Activated B cell treated with CpG ODN at 0.5 μM for 24 hours (primary cell): Measurements from ENCODE around the gene C3orf70. TPM values are rescaled to one million over a fixed set of nuclear protein-coding genes. Genes with fewer than 3 reads are reported as not detected.

Experiments used
- ATAC-seq: fragments of 200-7000 bp; cut with Tn5 transposase; one replicate; pipeline ENCODE4 v1.10.0; 2021; ENCODE audit warnings: low read depth, mild to moderate bottlenecking, moderate library complexity
- CTCF ChIA-PET: fragments of 350-600 bp; sonication (Branson Sonifier 250); formaldehyde crosslinking; loops from one replicate; lab custom pipeline; 2021; ENCODE audit warnings: antibody characterized with exemption; lab: Charles Lee
- POLR2A ChIA-PET: fragments of 350-600 bp; sonication (Branson Sonifier 250); formaldehyde crosslinking; loops from one replicate; lab custom pipeline; 2021; ENCODE audit warnings: antibody characterized with exemption; lab: Charles Lee
- DNase-seq: peaks from one replicate; pipeline ENCODE4 v3.0.0; 2022
- H3K27ac Mint-ChIP-seq: one replicate; pipeline ENCODE4 v1.8.0; 2020; ENCODE audit warnings: mixed read lengths
- H3K27me3 Mint-ChIP-seq: one replicate; pipeline ENCODE4 v1.8.0; 2021; ENCODE audit warnings: mixed read lengths
- H3K36me3 Mint-ChIP-seq: one replicate; pipeline ENCODE4 v1.8.0; 2021; ENCODE audit warnings: low read depth, mixed read lengths
- H3K4me1 Mint-ChIP-seq: one replicate; pipeline ENCODE4 v1.8.0; 2021; ENCODE audit warnings: mixed read lengths
- H3K4me3 Mint-ChIP-seq: one replicate; pipeline ENCODE4 v1.8.0; 2020; ENCODE audit warnings: mild to moderate bottlenecking, mixed read lengths
- H3K9me3 Mint-ChIP-seq: one replicate; pipeline ENCODE4 v1.8.0; 2020; ENCODE audit warnings: mixed read lengths
- intact Hi-C: fragments of 100-400 bp; cut with micrococcal nuclease; formaldehyde crosslinking; loops from one replicate; pipeline ENCODE4 v1.15.1; 2024
- total RNA-seq: library from RNA; stranded (reverse); gene quantifications from 2 replicates; pipeline ENCODE4 v1.2.3, GENCODE V29; 2022
- TF ChIP-seq, protein P1 (sequence below): fragments of 200-600 bp; IDR thresholded peaks from one replicate; pipeline ENCODE4 v1.8.0; 2022; ENCODE audit warnings: antibody characterized with exemption, mild to moderate bottlenecking

C3orf70 gene
- total RNA-seq, 1 donor from 2014 or later = not detected

DNA sequence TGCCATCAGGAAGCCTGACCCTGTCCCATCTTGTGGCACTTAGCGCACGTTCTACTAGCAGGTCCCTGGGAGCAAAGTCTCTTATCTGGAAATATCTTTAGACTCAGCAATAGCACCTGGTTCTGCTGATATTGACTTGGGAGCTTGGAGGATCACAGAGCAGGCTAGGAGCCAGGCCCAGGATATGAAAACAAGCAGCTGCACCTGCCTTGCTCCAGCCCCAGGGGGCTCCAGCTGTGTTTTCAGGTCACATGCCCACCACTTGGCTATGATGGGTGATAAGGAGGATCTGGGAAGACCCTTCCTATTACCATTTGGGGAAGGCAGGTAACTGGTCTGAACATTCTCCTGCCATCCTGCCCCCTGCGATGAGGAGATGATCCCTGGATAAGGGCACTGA lies 87.8 kb downstream of the C3orf70 start:
- no peak overlapping the region for H3K27ac Mint-ChIP-seq
- H3K36me3 Mint-ChIP-seq = no peaks in the 10 kb centered on the region
- H3K27me3 Mint-ChIP-seq = no peaks in the 10 kb centered on the region
- TF ChIP-seq, protein P1, sequence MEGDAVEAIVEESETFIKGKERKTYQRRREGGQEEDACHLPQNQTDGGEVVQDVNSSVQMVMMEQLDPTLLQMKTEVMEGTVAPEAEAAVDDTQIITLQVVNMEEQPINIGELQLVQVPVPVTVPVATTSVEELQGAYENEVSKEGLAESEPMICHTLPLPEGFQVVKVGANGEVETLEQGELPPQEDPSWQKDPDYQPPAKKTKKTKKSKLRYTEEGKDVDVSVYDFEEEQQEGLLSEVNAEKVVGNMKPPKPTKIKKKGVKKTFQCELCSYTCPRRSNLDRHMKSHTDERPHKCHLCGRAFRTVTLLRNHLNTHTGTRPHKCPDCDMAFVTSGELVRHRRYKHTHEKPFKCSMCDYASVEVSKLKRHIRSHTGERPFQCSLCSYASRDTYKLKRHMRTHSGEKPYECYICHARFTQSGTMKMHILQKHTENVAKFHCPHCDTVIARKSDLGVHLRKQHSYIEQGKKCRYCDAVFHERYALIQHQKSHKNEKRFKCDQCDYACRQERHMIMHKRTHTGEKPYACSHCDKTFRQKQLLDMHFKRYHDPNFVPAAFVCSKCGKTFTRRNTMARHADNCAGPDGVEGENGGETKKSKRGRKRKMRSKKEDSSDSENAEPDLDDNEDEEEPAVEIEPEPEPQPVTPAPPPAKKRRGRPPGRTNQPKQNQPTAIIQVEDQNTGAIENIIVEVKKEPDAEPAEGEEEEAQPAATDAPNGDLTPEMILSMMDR = no peak
- ATAC-seq (no peak), DNase-seq (no peak)
- no peak overlapping the region for H3K4me3 Mint-ChIP-seq
- intact Hi-C loops = no loop called here
- no peaks in the 10 kb centered on the region for H3K4me1 Mint-ChIP-seq
- H3K9me3 Mint-ChIP-seq = peaks cover 10% of the 10 kb centered on the region
- ChIA-PET CTCF (no interaction called here), POLR2A (no interaction called here)

DNA sequence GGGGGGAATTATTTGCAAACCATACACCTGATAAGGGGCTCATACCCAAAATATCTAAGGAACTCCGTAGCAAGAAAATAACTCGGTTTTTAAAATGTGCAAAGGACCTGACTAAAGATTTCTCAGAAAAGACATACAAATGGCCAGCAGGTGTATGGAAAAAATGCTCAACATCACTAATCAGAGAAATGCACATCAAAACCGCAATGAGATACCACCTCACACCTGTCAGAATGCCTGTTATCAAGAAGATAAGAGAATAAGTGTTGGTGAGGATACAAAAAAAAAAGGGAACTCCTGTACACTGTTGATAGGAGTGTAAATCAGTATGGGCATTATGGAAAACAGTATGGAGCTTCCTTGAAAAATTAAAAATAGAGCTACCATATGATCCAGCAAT lies 89.4 kb downstream of the C3orf70 start:
- POLR2A ChIA-PET = no interaction called here
- Mint-ChIP-seq H3K27me3 (no peaks in the 10 kb centered on the region), H3K4me1 (no peaks in the 10 kb centered on the region), H3K27ac (no peak overlapping the region), H3K4me3 (no peak overlapping the region), H3K36me3 (no peaks in the 10 kb centered on the region), H3K9me3 (peaks cover 20% of the 10 kb centered on the region)
- CTCF ChIA-PET = interaction anchor here (0.7 kb wide), 1 partner anchor 816 kb away, joined by 4 read pairs; no protein-coding TSS in a partner anchor
- intact Hi-C loops = no loop called here
- TF ChIP-seq, protein P1 = no peak
- no peak for DNase-seq
- ATAC-seq = no peak

- ChIA-PET POLR2A (no interaction called here), CTCF (no interaction called here)
- Mint-ChIP-seq H3K4me1 (no peaks in the 10 kb centered on the region), H3K9me3 (peaks cover 28% of the 10 kb centered on the region), H3K4me3 (no peak overlapping the region), H3K36me3 (peaks cover under 1% of the 10 kb centered on the region), H3K27me3 (no peaks in the 10 kb centered on the region), H3K27ac (no peak overlapping the region)
- DNase-seq = no peak
- TF ChIP-seq, protein P1 = no peak
- intact Hi-C loops = no loop called here
- no peak for ATAC-seq
Observed at GRCh38 chr3:185062191-185062590, 90.7 kb downstream of the C3orf70 start.

DNA sequence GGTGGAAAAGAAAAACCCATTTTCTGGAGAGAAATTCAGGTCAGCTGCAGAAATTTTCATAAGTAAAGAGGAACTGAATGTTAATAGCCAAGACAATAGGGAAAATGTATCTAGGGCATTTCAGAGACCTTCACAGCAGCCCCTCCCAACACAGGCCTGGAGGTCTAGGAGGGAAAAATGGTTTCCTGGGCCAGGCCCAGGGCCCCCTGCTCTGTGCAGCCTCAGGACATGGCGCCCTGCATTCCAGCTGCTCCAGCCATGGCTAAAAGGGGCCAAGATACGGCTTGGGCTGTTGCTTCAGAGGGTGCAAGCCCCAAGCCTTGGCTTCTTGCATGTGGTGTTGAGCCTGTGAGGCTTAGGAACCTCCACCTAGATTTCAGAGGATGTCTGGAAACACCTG lies 92.2 kb downstream of the C3orf70 start:
- intact Hi-C loops = no loop called here
- no peaks in the 10 kb centered on the region for H3K4me1 Mint-ChIP-seq
- ChIA-PET CTCF (no interaction called here), POLR2A (no interaction called here)
- H3K4me3 Mint-ChIP-seq = no peak overlapping the region
- TF ChIP-seq, protein P1 = no peak
- no peak for DNase-seq
- H3K36me3 Mint-ChIP-seq = peaks cover 8% of the 10 kb centered on the region
- H3K27ac Mint-ChIP-seq = no peak overlapping the region
- no peaks in the 10 kb centered on the region for H3K27me3 Mint-ChIP-seq
- no peak for ATAC-seq
- peaks cover 32% of the 10 kb centered on the region for H3K9me3 Mint-ChIP-seq

DNA sequence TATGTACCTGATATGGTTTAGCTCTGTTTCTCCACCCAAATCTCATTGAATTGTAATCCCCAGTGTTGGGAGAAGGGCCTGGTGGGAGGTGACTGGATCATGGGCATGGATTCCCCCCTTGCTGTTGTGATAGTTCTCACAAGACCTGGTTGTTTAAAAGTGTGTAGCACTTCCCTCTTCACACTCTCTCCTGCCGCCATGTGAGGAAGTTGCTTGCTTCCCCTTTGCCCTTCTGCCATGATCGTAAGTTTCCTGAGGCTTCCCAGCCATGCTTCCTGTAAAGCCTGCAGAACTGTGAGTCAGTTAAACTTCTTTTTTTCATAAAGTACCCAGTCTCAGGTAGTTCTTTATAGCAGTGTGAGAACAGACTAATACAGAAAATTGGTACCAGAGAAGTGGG lies 93.1 kb downstream of the C3orf70 start:
- Mint-ChIP-seq H3K4me1 (no peaks in the 10 kb centered on the region), H3K27ac (no peak overlapping the region), H3K9me3 (peaks cover 33% of the 10 kb centered on the region), H3K27me3 (no peaks in the 10 kb centered on the region), H3K36me3 (peaks cover 14% of the 10 kb centered on the region), H3K4me3 (no peak overlapping the region)
- DNase-seq (no peak), ATAC-seq (no peak)
- POLR2A ChIA-PET = no interaction called here
- intact Hi-C loops = no loop called here
- CTCF ChIA-PET = no interaction called here
- TF ChIP-seq, protein P1 = no peak
